K562 (cell line): Measurements from ENCODE around the gene C16orf96. TPM values are rescaled to one million over a fixed set of nuclear protein-coding genes. Genes with fewer than 3 reads are reported as not detected.

ENCODE experiments used
- CTBP1 ChIP-seq: fragments of 450-650 bp; IDR thresholded peaks from 2 replicates; pipeline ENCODE4 v1.6.1; 2016; ENCODE audit warnings: borderline replicate concordance
- ERF ChIP-seq: fragments of 450-650 bp; formaldehyde crosslinking; IDR thresholded peaks from 2 replicates; pipeline ENCODE4 v1.4.0; 2020; ENCODE audit warnings: mild to moderate bottlenecking, mixed read lengths
- KLF6 ChIP-seq: fragments of 250-450 bp; sonication (Bioruptor Pico); IDR thresholded peaks from 2 replicates; pipeline ENCODE4 v1.4.0; 2020; ENCODE audit warnings: mild to moderate bottlenecking, moderate library complexity, borderline replicate concordance
- LARP7 ChIP-seq: fragments of 450-650 bp; IDR thresholded peaks from 2 replicates; pipeline ENCODE4 v1.6.1; 2016
- MLX ChIP-seq, 2 experiments: fragments of 450-650 bp in 1 of 2; sonication (generic) in 1 of 2; formaldehyde crosslinking; conservative IDR thresholded peaks; 2 replicates each; pipeline versions ENCODE4 v1.4.0 to v1.8.1; 2020 to 2022; ENCODE audit warnings: mild to moderate bottlenecking in 1 of 2, missing genetic modification reagents in 1 of 2
- NFIC ChIP-seq: fragments of 450-650 bp; IDR thresholded peaks from 2 replicates; pipeline ENCODE4 v1.6.1; 2017; ENCODE audit warnings: mild to moderate bottlenecking, inconsistent platforms
- NONO ChIP-seq, 2 experiments: fragments of 200-400 bp in 1 of 2; fragments of 450-650 bp in 1 of 2; formaldehyde crosslinking in 1 of 2; IDR thresholded peaks; 2 replicates each; pipeline ENCODE4 v1.6.1; 2017; ENCODE audit warnings: low read depth in 2 of 2, mild to moderate bottlenecking in 2 of 2, moderate library complexity in 2 of 2, low read length in 1 of 2
- POLR2AphosphoS5 ChIP-seq: IDR thresholded peaks from 2 replicates; pipeline ENCODE4 v1.6.1; 2011; ENCODE audit warnings: mild to moderate bottlenecking, low read depth, low read length, moderate library complexity; ENCODE audit not compliant: control insufficient read depth, insufficient read depth
- RAD51 ChIP-seq: fragments of 450-650 bp; IDR thresholded peaks from 2 replicates; pipeline ENCODE4 v1.7.1; 2016; ENCODE audit warnings: low read depth, mild to moderate bottlenecking, borderline replicate concordance
- SIN3A ChIP-seq, 2 experiments: fragments of 150-350 bp in 1 of 2; IDR thresholded peaks; 2 replicates each; pipeline ENCODE4 v1.6.1; 2011 to 2016; ENCODE audit warnings: borderline replicate concordance in 2 of 2, low read depth in 2 of 2, low read length in 2 of 2, mild to moderate bottlenecking in 2 of 2, moderate library complexity in 2 of 2; ENCODE audit not compliant: control insufficient read depth in 1 of 2
- SMAD4 ChIP-seq: fragments of 250-450 bp; sonication (Bioruptor Pico); conservative IDR thresholded peaks from 2 replicates; pipeline ENCODE4 v1.8.0; 2021; ENCODE audit warnings: inconsistent platforms, mild to moderate bottlenecking, moderate library complexity
- SUPT5H ChIP-seq: fragments of 450-650 bp; IDR thresholded peaks from 2 replicates; pipeline ENCODE4 v1.6.1; 2016
- TAF1 ChIP-seq: IDR thresholded peaks from 2 replicates; pipeline ENCODE4 v1.6.1; 2011; ENCODE audit warnings: mild to moderate bottlenecking, low read length, moderate library complexity; ENCODE audit not compliant: insufficient read depth, control insufficient read depth, severe bottlenecking; ENCODE audit errors: extremely low read depth
- VEZF1 ChIP-seq: fragments of 200-800 bp; sonication (Bioruptor generic); IDR thresholded peaks from 2 replicates; pipeline ENCODE4 v1.6.1; 2017; ENCODE audit warnings: missing genetic modification characterization, missing compliant biosample characterization
- YY1 ChIP-seq, 3 experiments: IDR thresholded peaks; 2 replicates each; pipeline ENCODE4 v1.6.1; 2011; ENCODE audit warnings: low read length in 2 of 3, mild to moderate bottlenecking in 2 of 3, moderate library complexity in 2 of 3, borderline replicate concordance in 1 of 3, control low read depth in 1 of 3, low read depth in 1 of 3; ENCODE audit not compliant: insufficient read depth in 3 of 3, insufficient replicate concordance in 2 of 3, control insufficient read depth in 1 of 3, insufficient read length in 1 of 3; ENCODE audit errors: extremely low read depth in 1 of 3
- ZMIZ1 ChIP-seq, 2 experiments: fragments of 150-350 bp in 1 of 2; IDR thresholded peaks; 2 replicates each; pipeline ENCODE4 v1.6.1; 2012 to 2016; ENCODE audit warnings: low read depth in 2 of 2, low read length in 2 of 2, mild to moderate bottlenecking in 1 of 2, moderate library complexity in 1 of 2
- ZNF263 ChIP-seq: sonication (generic); formaldehyde crosslinking; IDR thresholded peaks from 2 replicates; pipeline ENCODE4 v1.8.0; 2022; ENCODE audit warnings: mild to moderate bottlenecking, missing genetic modification reagents, borderline replicate concordance
- ZNF3 ChIP-seq: fragments of 250-450 bp; sonication (Bioruptor Pico); IDR thresholded peaks from 2 replicates; pipeline ENCODE4 v1.5.0; 2021; ENCODE audit warnings: mild to moderate bottlenecking, moderate library complexity
- ZNF445 ChIP-seq: fragments of 250-450 bp; sonication (Bioruptor Pico); IDR thresholded peaks from 2 replicates; pipeline ENCODE4 v1.4.0; 2020; ENCODE audit warnings: low read depth, mild to moderate bottlenecking, moderate library complexity
- ZNF75A ChIP-seq: fragments of 450-650 bp; formaldehyde crosslinking; IDR thresholded peaks from 2 replicates; pipeline ENCODE4 v1.4.0; 2020; ENCODE audit warnings: mild to moderate bottlenecking
- polyA plus RNA-seq, 8 experiments: library from polyadenylated mRNA; depleted of rRNA in 4 of 8; stranded (reverse) in 5 of 8; unstranded in 3 of 8; fragments of >200 nt; fragmentation: Nextera tagmentation in 2 of 8; fragmentation: Illumina TruSeq in 1 of 8; extraction: Ambion mirVana in 2 of 8; extraction: Trizol in 1 of 8; gene quantifications; 2 replicates each; pipeline versions ENCODE4 v1.2.1 to v1.2.3, GENCODE V29; 2011 to 2014; ENCODE audit warnings: inconsistent platforms in 1 of 8, missing spikeins in 1 of 8
- total RNA-seq, 7 experiments: library from RNA; depleted of rRNA in 6 of 7; stranded (reverse); fragments of >200 nt in 6 of 7; fragmentation: Illumina TruSeq in 2 of 7; extraction: Trizol in 2 of 7; gene quantifications; 2 replicates each; pipeline versions ENCODE4 v1.2.1 to v1.2.3, GENCODE V29; 2011 to 2021; ENCODE audit warnings: low replicate concordance in 1 of 7

C16orf96 gene
- total and polyA plus RNA-seq, 9 of the 15 experiments (the other 6 are each of a cell fraction or from before 2014, with no cell fraction given) = not detected

GRCh38 chr16:4624827-4625559 lies 68.9 kb downstream of the C16orf96 start (continued):
- TF ChIP-seq LARP7 = no peak
- no peak for TF ChIP-seq ZNF3 (CRISPR knock-in tag)
- peak; percentile 44 for TF ChIP-seq NFIC
- TF ChIP-seq SMAD4 (CRISPR knock-in tag) = peak; percentile 47; the same call in 1 of the 2 replicates
- TF ChIP-seq KLF6 (CRISPR knock-in tag) = no peak
- peak; percentile 70 for TF ChIP-seq CTBP1
- TF ChIP-seq SUPT5H = peak; percentile 64
- 0 out of 2 replicates have a peak, but pooled peaks have one; percentile 15 for TF ChIP-seq ERF
- no peak for TF ChIP-seq ZNF75A (CRISPR knock-in tag)
- no peak for TF ChIP-seq RAD51
- peak in 1 of 2 experiments; percentile 49; a peak in 1 of 4 replicates for TF ChIP-seq SIN3A (IDR thresholded peaks at IDR 0.05; ENCODE audit: borderline replicate concordance in 2 of 2, control insufficient read depth in 1 of 2, low read depth in 2 of 2, low read length in 2 of 2)
- TF ChIP-seq VEZF1 (CRISPR knock-in tag) = peak; percentile 84
- peak; percentile 22; the same call in 1 of the 2 replicates for TF ChIP-seq POLR2AphosphoS5
- peak in 1 of 2 experiments; percentile 61; a peak in 1 of 4 replicates for TF ChIP-seq ZMIZ1 (IDR thresholded peaks at IDR 0.05; ENCODE audit: low read depth in 2 of 2, low read length in 2 of 2)
- no peak for TF ChIP-seq MLX (CRISPR knock-in tag; conservative IDR thresholded peaks at IDR 0.05)
- peak; percentile 42; the same call in 1 of the 2 replicates for TF ChIP-seq ZNF263
- peak in 2 of 3 experiments; percentile 50 to 69 for TF ChIP-seq YY1 (IDR thresholded peaks at IDR 0.05; ENCODE audit: borderline replicate concordance in 1 of 3, control insufficient read depth in 1 of 3, extremely low read depth in 1 of 3, insufficient read depth in 3 of 3, insufficient read length in 1 of 3, insufficient replicate concordance in 2 of 3, low read depth in 1 of 3, low read length in 2 of 3)
- no peak for TF ChIP-seq ZNF445 (CRISPR knock-in tag)
- TF ChIP-seq TAF1 = peak; percentile 30
- TF ChIP-seq NONO (IDR thresholded peaks at IDR 0.05; ENCODE audit: low read depth in 2 of 2, low read length in 1 of 2) = peak in 1 of 2 experiments; percentile 88; a peak in 2 of 4 replicates
